Left ventricle myocardium inferior (tissue), 1 donor: ENCODE data around the gene FEZF1. TPM values are rescaled to one million over a fixed set of nuclear protein-coding genes. Genes with fewer than 3 reads are reported as not detected.

Source experiments
- DNase-seq: peaks from one replicate; pipeline ENCODE4 v3.0.0-alpha.2; 2020
- H3K27ac ChIP-seq: fragments of 200-600 bp; replicated peaks from 2 replicates; pipeline ENCODE4 v1.8.0; 2021
- H3K27me3 ChIP-seq: fragments of 200-600 bp; 2 replicates; pipeline ENCODE4 v1.8.0; 2021; ENCODE audit warnings: low read depth
- H3K36me3 ChIP-seq: fragments of 200-600 bp; 2 replicates; pipeline ENCODE4 v1.8.0; 2021
- H3K4me1 ChIP-seq: fragments of 200-600 bp; 2 replicates; pipeline ENCODE4 v1.8.0; 2021
- H3K4me3 ChIP-seq: fragments of 200-600 bp; 2 replicates; pipeline ENCODE4 v1.8.0; 2021; ENCODE audit warnings: mild to moderate bottlenecking, moderate library complexity
- H3K9me3 ChIP-seq: fragments of 200-600 bp; replicated peaks from 2 replicates; pipeline ENCODE4 v1.8.0; 2021
- CTCF ChIP-seq: fragments of 200-600 bp; IDR thresholded peaks from 2 replicates; pipeline ENCODE4 v1.8.0; 2021; ENCODE audit warnings: antibody characterized with exemption, mild to moderate bottlenecking, borderline replicate concordance
- intact Hi-C: fragments of 100-400 bp; cut with micrococcal nuclease; formaldehyde crosslinking; loops from one replicate; pipeline ENCODE4 v1.11.0; 2022
- total RNA-seq: library from RNA; stranded (reverse); fragmentation: NEBNext Ultra II Directional; extraction: Animal tissue kit (Norgen Biotek cat#: 25700); gene quantifications from one replicate; pipeline ENCODE4 v1.2.1, GENCODE V29; 2021
- donor health status: DM: no; HTN: yes; CAD: no; lungs with severe emphysema.

FEZF1 gene
- total RNA-seq, 1 donor from 2014 or later, result not detected

DNA sequence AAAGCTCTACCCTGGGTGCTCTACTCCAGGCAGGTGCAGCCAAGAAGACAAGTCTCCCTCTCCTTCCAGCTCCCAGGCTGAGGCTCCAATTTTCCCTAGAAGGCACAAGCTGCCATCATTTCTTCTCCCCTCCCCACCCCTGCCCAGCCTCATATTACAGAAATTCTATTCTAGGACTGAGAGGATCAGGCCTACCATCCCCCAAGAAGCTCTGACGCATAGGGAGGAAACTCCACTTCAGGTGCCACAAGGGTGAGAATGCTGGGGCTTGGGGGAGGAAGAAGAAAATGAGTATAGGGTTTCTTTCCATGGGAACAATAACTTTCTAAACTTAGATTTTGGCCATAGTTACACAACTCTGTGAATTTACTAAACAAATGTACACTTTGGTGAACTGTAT lies 35.3 kb downstream of the FEZF1 start:
- intact Hi-C loops, result no loop called here
- no peak for DNase-seq
- Histone ChIP-seq H3K27ac (no peak overlapping the region), H3K9me3 (no peaks in the 10 kb centered on the region), H3K36me3 (no peaks in the 10 kb centered on the region), H3K4me1 (no peaks in the 10 kb centered on the region), H3K4me3 (no peak overlapping the region), H3K27me3 (no peaks in the 10 kb centered on the region)
- TF ChIP-seq CTCF, result no peak

DNA sequence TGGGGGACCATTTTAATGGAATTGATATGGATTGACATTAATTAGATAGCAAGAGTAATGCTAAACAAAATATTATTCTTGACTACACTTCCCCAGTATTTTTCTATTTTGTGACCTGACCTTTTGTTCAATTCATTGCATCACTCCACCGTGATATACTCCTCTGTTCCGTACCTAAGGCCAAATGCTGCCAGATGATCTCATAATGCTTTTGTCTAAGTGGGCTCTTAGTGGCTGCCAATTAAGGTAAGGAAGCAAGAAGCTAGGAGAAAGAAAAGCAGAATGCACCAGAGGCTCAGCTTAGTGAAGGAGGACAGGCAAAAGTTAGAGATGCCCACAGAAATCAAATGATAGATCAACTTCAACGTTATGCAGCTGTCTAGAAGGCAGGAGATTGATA lies 36.4 kb downstream of the FEZF1 start:
- intact Hi-C loops, result no loop called here
- H3K9me3 ChIP-seq, result no peaks in the 10 kb centered on the region
- no peak overlapping the region for H3K4me3 ChIP-seq
- TF ChIP-seq CTCF, result no peak
- no peaks in the 10 kb centered on the region for H3K4me1 ChIP-seq
- no peaks in the 10 kb centered on the region for H3K27me3 ChIP-seq
- H3K27ac ChIP-seq, result no peak overlapping the region
- no peaks in the 10 kb centered on the region for H3K36me3 ChIP-seq
- DNase-seq, result no peak

GRCh38 chr7:122262246-122262645 lies 42.3 kb downstream of the FEZF1 start:
- Histone ChIP-seq H3K4me3 (no peak overlapping the region), H3K4me1 (no peaks in the 10 kb centered on the region), H3K9me3 (no peaks in the 10 kb centered on the region), H3K27ac (no peak overlapping the region), H3K36me3 (no peaks in the 10 kb centered on the region), H3K27me3 (peaks cover 21% of the 10 kb centered on the region)
- TF ChIP-seq CTCF, result no peak
- intact Hi-C loops, result no loop called here
- DNase-seq, result no peak

GRCh38 chr7:122261442-122261841 lies 43.1 kb downstream of the FEZF1 start:
- peaks cover 27% of the 10 kb centered on the region for H3K27me3 ChIP-seq
- no peak overlapping the region for H3K4me3 ChIP-seq
- no peaks in the 10 kb centered on the region for H3K9me3 ChIP-seq
- no peak for DNase-seq
- intact Hi-C loops, result no loop called here
- no peaks in the 10 kb centered on the region for H3K4me1 ChIP-seq
- H3K27ac ChIP-seq, result no peak overlapping the region
- no peaks in the 10 kb centered on the region for H3K36me3 ChIP-seq
- no peak for TF ChIP-seq CTCF

DNA sequence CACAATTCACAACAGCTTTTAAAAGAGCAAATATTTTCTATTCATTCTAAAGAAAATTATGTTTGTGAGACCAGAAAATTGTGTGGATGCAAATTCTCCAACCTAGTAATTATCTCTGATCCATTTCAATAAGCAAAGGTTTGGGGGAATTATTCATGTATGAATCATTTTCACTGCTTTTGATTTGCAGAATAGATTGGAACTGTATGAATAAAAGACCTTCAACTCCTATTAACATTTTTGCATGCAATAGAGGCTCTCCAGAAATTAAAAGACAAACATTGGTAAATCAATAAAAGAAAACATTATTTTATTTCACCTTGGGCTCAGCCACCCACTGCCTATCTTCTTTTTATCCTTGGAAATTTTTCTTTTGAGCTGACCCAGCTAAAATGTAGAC lies 43.5 kb downstream of the FEZF1 start:
- Histone ChIP-seq H3K4me3 (no peak overlapping the region), H3K4me1 (no peaks in the 10 kb centered on the region), H3K36me3 (no peaks in the 10 kb centered on the region), H3K27ac (no peak overlapping the region), H3K27me3 (peaks cover 27% of the 10 kb centered on the region), H3K9me3 (no peaks in the 10 kb centered on the region)
- TF ChIP-seq CTCF, result no peak
- intact Hi-C loops, result no loop called here
- no peak for DNase-seq

DNA sequence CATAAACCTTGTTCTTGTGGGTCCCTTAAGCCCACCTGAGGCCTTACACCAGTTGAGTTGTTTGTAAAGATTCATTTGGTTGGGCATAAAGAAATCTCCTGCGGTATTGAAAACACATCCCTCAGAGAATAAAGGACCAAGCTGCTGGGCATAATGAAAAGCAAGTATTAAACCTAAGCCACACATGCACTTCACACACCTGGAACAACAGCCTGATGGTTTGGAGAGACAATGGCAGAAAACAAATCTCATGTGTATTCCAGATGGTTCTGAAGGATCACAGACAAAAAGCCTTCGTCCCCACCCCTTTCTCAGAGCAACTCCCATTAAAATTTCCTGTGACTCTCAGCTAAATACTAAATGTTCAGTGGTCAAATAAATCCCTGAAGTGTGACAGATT lies 44.2 kb downstream of the FEZF1 start:
- no peak for DNase-seq
- H3K27ac ChIP-seq, result no peak overlapping the region
- H3K4me3 ChIP-seq, result no peak overlapping the region
- intact Hi-C loops, result no loop called here
- peaks cover 27% of the 10 kb centered on the region for H3K27me3 ChIP-seq
- H3K36me3 ChIP-seq, result no peaks in the 10 kb centered on the region
- no peaks in the 10 kb centered on the region for H3K9me3 ChIP-seq
- H3K4me1 ChIP-seq, result no peaks in the 10 kb centered on the region
- TF ChIP-seq CTCF, result no peak
